BE2C (cell line): ENCODE data around the gene HECW1.

ENCODE experiments used
- DNase-seq: peaks from one replicate; pipeline ENCODE4 v3.0.0-alpha.2; 2020
- H3K27me3 ChIP-seq: fragments of 250-450 bp; sonication (Bioruptor Pico); 2 replicates; pipeline ENCODE4 v1.5.1; 2020; ENCODE audit warnings: mild to moderate bottlenecking
- H3K36me3 ChIP-seq: fragments of 250-450 bp; sonication (Bioruptor Pico); 2 replicates; pipeline ENCODE4 v1.5.1; 2020; ENCODE audit warnings: mild to moderate bottlenecking
- H3K4me1 ChIP-seq: fragments of 250-450 bp; sonication (Bioruptor Pico); 2 replicates; pipeline ENCODE4 v1.5.1; 2020
- H3K4me3 ChIP-seq: 2 replicates; pipeline ENCODE4 v1.5.1; 2011; ENCODE audit warnings: low read depth, low read length
- H3K9me3 ChIP-seq: fragments of 250-450 bp; sonication (Bioruptor Pico); 2 replicates; pipeline ENCODE4 v1.5.1; 2020
- CTCF ChIP-seq: IDR thresholded peaks from 2 replicates; pipeline ENCODE4 v1.5.1; 2012; ENCODE audit warnings: mild to moderate bottlenecking, low read depth, low read length

The HECW1 gene

GRCh38 chr7:43588477-43589132, 476.2 kb downstream of the HECW1 start:
- no peak for TF ChIP-seq CTCF
- no peaks in the 10 kb centered on the region for H3K27me3 ChIP-seq
- H3K4me1 ChIP-seq: no peaks in the 10 kb centered on the region
- no peaks in the 10 kb centered on the region for H3K9me3 ChIP-seq
- no peaks in the 10 kb centered on the region for H3K36me3 ChIP-seq
- H3K4me3 ChIP-seq: no peak overlapping the region
- no peak for DNase-seq

- Histone ChIP-seq H3K4me1 (no peaks in the 10 kb centered on the region), H3K27me3 (no peaks in the 10 kb centered on the region), H3K4me3 (no peak overlapping the region), H3K9me3 (no peaks in the 10 kb centered on the region), H3K36me3 (no peaks in the 10 kb centered on the region)
- no peak for DNase-seq
- no peak for TF ChIP-seq CTCF
Observed at GRCh38 chr7:43589133-43589478, 476.7 kb downstream of the HECW1 start.

GRCh38 chr7:43589728-43590127, 477.3 kb downstream of the HECW1 start:
- DNase-seq: no peak
- Histone ChIP-seq H3K27me3 (no peaks in the 10 kb centered on the region), H3K4me3 (no peak overlapping the region), H3K4me1 (no peaks in the 10 kb centered on the region), H3K9me3 (no peaks in the 10 kb centered on the region), H3K36me3 (no peaks in the 10 kb centered on the region)
- no peak for TF ChIP-seq CTCF

- no peaks in the 10 kb centered on the region for H3K9me3 ChIP-seq
- DNase-seq: no peak
- H3K36me3 ChIP-seq: no peaks in the 10 kb centered on the region
- H3K4me3 ChIP-seq: no peak overlapping the region
- no peaks in the 10 kb centered on the region for H3K4me1 ChIP-seq
- no peak for TF ChIP-seq CTCF
- H3K27me3 ChIP-seq: no peaks in the 10 kb centered on the region
Observed at GRCh38 chr7:43590862-43591557, 478.6 kb downstream of the HECW1 start.

- H3K9me3 ChIP-seq: no peaks in the 10 kb centered on the region
- no peaks in the 10 kb centered on the region for H3K4me1 ChIP-seq
- DNase-seq: no peak
- TF ChIP-seq CTCF: no peak
- H3K4me3 ChIP-seq: no peak overlapping the region
- H3K36me3 ChIP-seq: no peaks in the 10 kb centered on the region
- no peaks in the 10 kb centered on the region for H3K27me3 ChIP-seq
Observed at GRCh38 chr7:43591558-43592180, 479.2 kb downstream of the HECW1 start.

GRCh38 chr7:43592326-43592725, 479.9 kb downstream of the HECW1 start:
- DNase-seq: no peak
- H3K27me3 ChIP-seq: no peaks in the 10 kb centered on the region
- H3K36me3 ChIP-seq: no peaks in the 10 kb centered on the region
- TF ChIP-seq CTCF: no peak
- H3K4me1 ChIP-seq: no peaks in the 10 kb centered on the region
- no peaks in the 10 kb centered on the region for H3K9me3 ChIP-seq
- no peak overlapping the region for H3K4me3 ChIP-seq
